HG02885 (cell line): ENCODE measurements around the gene LTBP3.
A peak's percentile ranks its signal among the peaks of the same experiment; 100 is the strongest.

Experiments used
- ATAC-seq: cut with Tn5 transposase; IDR thresholded peaks from one replicate; pipeline ENCODE4 v1.9.1; 2021; ENCODE audit warnings: mild to moderate bottlenecking; ENCODE audit not compliant: unreplicated experiment, poor library complexity

The LTBP3 gene

DNA sequence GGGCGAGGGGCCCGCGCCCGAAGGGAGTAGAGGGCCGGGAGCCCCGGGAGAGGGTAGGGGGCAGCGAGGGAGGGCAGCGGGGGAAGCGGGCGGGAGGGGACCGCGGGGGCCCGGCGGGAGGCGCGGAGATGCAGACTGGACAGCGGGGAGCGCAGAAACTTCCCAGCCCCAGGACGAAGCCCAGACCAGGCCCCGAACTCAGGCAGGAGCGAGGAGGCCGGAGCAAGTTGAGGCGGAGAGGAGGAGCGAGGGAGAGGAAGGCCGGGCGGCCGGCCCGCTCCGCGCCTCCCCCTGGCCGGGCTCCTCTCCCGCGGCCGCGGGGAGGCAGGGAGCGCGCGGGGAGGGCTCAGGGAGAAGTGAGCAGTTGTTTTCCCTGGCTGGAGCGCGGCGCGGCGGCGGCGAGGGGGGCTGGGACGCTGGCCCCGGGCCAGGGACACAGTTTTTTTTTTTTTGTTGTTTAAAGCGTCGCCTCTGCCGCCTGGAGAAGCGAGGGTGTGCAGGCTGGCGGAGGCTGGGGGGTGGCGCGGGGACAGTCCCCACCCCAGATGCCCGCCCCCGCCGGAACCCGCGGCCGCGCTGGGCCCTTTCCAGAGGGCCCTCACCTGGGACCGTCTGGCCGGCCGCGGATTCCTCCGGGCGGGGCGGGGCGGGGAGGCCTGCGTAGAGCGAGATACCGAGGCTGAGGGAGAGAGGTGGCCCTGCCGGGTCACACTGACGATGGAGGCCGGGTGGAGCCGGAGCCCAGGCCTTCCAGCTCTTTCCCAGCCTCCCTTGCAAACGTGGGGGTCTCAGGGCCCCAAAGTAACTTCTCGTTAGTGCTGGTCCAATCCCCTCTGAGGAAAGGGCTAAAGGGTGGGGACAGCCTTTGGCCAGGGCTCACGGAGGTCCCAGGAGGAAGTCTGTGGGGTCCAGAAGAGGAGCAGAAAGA is at the start of gene LTBP3:
Gene LTBP3, minus strand, starts transcription at position 358 of the 928 bp plus-strand sequence. CDS start 400 bp downstream, outside the sequence.
- no peak for ATAC-seq

DNA sequence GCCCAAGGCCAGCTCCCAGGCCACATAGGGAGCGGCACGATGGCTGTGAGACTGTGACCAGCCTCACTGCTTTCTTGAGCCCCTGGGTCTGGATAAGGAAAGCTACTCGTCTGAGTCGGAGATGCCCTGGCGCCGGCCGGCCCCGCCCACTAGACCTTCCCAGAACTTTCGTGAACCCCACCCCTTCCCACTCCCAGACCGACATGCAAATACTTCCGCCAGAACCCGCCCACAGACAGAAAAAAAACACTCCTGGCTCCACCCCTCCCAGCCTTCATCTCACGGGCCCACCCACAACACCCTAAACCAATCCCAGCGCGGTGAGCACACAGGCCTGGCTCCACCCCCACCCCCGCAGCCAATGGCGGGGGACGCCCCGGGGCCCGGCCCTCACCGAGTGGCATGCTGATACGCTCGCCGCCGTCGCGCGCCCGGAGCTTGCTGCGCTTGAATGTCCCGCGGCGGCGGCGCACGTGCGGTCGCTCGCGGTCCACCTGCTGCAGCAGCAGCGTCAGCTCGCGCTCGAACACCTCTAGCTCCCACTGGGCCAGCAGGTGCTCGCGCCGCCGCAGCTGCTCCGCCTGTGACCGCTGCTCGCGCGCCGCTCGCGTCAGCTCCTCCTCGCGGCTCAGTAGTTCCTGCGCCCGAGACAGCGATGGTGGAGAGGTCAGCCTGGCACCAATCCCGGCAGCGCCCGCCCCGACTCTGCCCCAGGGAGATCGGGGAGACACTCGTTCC is 48.9 kb upstream of the LTBP3 start:
- no peak for ATAC-seq

DNA sequence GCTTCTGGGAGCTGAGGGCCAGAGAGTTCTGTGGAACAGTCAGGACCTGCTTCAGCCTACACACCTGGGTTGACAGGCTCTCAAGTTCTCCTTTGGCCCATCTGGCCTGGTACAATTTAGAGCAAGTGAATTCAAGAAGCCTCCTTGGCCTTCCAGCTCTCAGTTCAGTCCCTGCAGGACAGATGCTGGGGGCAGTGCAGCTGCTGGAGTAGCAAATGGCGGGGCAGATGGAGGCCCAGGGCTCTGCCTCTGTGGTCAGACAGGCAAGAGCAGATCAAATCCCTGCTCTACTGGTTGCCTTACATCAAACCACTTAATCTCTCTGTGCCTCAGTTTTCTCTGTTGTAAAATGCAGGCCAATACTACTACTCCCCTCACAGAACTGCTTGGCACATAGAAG is 46.1 kb upstream of the LTBP3 start:
- no peak for ATAC-seq

DNA sequence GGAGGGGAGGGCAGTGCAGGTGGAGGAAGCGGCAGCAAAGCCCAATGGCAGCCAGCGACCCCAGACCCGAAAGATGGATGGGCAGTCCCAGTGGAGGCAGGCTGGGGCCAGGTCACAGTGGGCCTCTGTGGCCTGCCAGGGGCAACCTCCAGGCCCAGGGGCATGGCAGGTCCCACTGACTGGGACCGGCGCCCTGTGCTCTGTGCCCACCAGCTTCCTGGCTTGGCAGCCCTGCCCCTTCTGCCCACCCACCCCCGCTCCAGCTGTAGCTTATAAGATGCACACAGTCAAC is 41.7 kb upstream of the LTBP3 start:
- no peak for ATAC-seq

DNA sequence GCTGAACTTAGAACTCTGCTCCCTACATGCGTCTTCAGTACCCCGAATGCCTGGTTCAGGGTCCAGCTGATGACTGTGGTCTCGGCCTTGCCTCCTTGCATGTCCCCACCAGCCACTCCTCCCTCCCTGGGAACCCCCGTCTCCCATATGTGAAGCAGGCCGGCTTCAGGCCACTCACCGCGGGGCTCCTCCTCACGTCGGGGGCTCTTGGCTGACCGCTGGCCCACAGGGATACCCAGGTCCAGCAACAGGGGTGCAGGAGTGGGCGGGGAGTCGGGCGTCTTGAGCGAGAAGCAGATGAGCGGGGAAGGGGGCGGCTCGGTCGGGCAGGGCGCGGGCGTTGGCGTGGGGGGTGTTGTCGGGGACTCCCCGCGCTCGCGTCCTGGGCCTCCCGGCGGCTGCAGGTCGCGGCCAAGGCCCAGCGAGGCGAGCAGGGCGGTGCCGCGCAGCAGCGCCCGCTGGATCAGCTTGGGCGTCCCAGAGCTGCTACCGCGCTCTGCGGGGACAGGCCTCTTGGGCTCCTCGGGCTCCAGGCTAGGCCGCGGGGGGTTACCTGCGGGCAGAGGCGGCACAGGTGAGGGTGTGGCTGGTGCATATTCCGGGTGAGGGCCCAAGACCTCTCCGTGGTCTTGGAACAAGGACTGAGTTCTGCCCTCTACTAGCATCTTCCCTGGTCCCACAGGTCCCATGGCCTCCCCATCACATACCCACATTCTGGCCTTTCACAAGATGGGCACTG is 41.2 kb upstream of the LTBP3 start:
- no peak for ATAC-seq

DNA sequence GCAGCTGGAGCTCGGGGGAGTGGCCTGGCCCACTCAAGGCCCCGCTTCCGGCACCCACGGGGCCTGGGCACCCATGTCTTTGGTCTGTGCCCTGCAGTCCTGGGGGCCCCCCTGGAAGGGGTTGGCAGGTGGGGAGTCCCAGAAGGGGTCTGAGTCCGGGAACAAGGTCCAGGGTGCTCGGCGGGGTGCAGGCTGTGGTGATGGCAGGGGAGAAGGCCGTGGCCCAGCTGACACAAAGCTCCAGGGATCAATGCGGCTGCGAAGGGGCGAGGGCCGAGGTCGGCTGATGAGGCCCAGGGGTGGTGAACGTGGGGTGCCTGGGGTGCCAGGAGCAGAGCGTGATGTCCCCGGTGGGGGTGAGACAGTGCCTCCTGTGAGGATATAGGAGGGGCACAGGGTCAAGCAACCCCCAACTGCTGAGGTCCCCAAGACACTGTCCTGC is 40.1 kb upstream of the LTBP3 start:
- ATAC-seq = no peak

DNA sequence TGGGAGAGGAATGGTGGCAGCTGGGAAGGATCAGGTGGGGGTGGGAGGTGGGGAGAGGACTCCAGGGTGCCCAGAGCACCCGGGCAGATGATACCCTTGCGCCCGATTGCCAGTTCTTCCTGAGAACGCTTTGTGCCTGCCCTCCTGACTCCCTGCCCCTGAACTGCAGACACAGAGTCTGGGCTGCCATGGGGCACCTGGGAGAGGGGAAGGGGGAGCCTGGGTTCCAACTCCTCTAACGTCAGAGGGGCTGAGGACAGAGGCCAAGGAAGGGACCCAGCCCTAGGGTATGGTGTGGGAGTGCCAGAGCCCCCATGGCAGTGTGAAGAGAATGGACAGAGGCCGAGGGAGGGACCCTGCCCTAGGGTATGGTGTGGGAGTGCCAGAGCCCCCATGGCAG is 38.4 kb upstream of the LTBP3 start:
- ATAC-seq = no peak

DNA sequence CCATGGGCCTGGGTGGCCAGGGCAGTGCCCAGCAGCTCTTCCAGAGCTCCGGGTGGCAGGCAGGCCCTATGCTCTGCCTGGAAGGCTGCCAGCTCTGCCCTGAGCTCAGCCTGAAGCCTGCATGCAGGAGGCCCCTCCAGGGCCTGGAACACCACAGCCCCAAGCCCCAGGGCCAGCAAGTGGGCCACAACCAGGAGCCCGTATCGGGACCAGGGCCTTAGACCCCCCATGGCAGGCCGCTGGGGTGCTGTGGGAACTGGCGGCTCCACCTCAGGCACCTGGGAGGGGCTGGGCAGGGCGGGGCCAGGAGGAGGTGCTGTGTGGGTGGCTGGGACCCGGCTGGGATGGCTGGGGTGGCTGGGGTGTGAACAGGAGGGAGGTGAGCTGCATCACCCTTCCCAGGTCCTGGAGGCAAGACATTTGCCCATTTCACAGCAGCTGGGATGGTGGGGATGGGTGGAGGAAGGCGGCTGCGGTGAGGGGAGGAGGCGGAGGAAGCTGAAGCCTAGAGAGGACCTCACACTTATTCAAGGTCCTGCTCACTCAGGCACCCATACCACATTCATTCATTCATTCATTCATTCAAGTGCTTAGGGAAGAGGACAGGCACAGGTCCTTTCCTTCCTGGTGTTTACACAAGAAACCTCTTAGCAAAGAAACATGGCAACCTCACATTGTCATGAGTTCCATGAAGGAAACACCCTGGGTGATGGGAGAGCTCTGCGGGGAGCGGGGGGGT is 37.6 kb upstream of the LTBP3 start, which contains the start of gene KCNK7:
Gene KCNK7, minus strand, starts transcription at position 258 of the 739 bp plus-strand sequence. Its CDS starts 28 bp downstream, at position 230.
- no peak for ATAC-seq

DNA sequence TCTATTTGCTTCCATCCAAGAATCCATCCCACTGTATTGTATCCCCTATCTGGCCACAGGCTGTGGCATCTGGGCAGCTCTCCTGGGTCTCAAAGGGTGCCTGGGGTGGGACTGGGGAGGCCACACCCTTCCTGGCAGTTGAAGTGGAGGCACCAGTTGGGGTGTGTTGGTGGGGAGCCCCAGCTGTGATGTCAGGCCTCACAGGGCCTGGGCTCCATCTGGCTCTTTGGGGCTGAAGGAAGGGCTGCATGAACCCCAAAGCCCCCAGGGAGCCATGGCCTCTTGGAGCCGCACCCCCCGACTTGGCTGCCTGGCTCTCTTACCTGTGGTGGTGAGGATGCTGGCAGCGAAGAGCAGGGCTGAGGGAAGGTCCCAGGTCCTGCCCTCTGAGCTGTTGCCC is 37.0 kb upstream of the LTBP3 start:
- ATAC-seq = no peak

DNA sequence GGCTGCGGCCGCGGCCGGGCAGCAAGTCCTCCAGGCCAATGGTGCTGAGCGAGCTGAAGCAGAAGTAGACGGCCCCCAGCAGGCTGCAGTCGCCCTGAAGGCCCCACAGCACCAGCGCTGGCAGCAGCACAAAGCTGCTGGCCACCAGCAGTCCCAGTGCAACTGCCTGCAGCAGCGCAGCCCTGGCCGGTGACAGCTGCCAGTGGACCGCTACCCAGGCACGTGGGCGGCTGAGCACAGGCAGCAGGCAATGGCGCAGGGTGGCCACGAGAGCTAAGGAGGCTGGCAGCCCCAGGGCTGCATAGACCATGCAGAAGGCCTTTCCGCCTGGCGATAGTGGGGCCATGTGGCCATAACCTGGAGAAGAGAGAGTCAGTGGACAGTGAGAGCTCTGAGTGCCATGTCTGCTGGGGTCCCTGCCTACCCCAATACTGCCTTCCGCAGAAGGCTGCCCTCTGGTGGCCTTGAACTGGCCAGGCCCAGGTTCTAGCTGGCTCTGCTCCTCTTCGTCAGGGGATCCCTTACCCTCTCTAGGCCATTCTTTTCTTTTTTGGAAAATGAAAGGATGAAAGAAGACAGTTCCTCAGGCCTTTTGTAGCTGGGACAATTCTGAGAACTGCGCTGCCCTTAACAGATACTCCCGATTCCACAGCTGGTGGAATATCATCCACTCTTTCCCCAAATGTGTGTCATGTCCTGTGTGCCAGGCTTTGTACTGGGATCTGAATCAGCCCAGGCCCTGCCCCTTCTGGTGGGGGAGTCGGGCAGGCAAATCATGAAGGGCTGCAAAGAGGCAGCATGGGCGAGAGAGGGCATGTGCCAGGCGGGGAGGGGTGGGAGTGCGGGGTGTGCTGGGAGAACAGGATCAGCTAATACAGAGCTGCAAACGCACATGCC is 35.6 kb upstream of the LTBP3 start:
- no peak for ATAC-seq

DNA sequence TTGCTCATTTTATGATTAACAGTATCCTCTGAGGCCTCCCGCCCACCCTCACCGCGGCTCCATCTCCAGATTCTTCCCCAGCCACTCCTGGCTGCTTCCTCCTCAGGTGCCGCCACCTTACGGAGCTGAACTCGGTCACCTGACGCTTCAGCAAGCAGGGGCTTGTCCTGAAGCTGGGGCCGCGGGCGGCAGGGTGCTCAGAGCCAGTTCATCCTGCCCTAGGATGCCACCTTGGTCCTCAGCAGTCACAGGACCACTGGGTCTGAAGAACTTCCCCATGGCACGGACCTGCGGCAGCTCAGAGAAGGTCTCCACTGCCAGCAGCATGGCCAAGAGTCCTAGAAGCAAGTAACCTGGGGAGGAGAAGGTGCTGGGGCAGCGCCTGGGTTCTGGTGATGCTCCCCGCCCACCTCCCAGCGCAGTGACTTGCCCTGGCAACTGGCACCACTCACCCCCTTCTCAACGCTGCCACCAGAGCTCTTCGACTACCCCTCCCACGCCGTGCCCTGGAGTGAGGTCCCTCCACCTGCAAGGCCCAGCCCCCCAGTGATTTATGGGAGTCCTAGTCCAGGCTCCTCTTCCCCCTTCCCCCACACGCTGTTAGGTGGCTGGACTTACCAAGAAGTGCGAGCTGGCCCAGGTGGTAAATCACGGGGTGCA is 34.8 kb upstream of the LTBP3 start:
- ATAC-seq = no peak

DNA sequence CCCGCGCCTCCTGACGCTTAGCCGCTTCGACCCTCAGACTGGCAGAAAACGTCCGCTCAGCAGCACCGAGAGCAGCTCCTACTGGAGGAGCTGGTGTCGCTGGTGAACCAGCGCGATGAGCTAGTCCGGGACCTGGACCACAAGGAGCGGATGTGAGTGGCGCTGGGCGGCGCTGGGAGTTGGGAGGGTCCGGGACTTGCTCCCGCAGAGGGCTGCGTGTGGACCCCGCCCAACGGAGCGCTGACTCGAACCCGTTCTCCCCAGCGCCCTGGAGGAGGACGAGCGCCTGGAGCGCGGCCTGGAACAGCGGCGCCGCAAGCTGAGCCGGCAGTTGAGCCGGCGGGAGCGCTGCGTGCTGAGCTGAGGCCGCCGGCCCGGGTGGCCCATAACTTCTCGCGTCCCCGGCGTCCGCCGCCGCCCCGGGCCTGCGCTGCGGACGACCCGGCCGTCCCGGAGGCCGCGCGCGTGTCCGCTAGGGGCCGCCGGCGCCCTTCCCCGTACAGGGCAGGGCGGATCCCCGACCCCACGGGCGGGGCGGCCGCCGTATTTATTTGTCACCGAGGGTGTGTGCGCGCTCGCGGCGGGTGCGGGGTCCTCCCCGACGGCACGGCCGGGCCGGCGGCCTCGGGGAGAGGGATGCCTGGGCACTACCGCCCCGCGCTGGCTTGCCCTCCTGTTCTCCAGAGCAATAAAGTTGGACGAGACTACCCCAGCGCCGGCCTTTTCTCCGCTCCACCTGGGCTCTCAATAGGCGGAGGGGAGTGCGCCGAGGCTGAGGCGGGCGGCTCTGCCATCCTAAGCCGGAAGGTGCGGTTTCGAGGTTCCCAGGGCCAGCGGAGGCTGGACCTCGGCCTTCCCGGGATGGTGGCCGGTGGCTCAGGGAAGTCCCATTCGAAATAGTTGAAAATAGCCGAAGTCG is 34.0 kb upstream of the LTBP3 start:
- no peak for ATAC-seq

DNA sequence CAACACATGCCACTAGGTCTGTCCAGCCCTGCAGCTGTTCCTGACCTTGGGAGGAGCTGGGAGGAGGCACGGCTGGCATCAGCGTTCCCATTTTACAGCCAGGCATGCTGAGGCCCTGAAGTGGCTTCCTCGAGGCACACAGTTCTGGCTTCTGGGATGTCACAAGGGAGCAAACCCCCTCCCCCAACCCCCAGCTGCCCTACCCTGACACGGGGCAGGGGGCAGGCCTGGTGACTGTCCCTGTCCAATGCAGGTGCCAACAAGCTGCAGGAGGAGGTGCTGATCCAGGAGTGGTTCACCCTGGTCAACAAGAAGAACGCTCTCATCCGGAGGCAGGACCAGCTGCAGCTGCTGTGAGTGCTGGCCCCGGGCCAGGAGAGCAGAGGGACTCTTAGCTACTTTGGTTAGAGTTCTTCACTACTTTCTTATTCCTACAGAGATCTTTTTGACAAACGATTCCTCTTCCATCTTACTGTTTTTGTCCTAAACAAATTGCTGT is 32.1 kb upstream of the LTBP3 start:
- ATAC-seq = no peak

DNA sequence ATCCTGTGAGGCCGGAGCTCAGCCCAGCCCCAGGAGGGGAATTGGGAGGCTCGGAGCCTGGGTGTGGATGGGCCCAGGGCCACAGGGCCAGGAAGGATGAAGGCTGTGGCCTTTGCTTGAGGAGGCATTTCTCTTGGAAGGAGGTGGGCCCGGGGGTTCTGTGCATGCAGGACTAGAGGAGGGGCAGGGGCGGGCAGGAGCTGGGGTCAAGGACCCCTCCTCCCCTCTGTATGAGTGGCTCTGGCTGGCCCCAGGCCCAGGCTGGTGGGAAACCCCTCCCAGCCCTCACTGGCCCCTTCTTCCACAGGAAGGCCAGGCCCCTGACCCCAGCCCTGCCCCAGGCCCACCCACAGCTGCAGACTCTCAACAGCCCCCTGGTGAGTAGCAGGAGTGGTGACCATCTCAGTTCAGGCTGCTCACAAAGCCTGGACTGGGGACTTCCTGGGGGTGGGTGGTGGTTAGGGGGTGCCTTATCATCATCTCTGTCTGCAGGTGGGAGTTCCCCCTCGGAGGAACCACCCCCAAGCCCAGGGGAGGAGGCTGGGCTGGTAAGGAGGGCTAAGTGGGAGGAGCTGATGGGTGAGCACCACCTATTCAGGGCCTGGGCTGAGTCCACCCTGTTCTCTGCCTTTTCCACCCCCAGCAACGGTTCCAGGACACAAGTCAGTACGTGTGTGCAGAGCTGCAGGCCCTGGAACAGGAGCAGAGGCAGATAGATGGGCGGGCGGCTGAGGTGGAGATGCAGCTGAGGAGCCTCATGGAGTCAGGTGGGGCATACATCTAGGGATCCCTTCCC is 31.5 kb upstream of the LTBP3 start:
- no peak for ATAC-seq

DNA sequence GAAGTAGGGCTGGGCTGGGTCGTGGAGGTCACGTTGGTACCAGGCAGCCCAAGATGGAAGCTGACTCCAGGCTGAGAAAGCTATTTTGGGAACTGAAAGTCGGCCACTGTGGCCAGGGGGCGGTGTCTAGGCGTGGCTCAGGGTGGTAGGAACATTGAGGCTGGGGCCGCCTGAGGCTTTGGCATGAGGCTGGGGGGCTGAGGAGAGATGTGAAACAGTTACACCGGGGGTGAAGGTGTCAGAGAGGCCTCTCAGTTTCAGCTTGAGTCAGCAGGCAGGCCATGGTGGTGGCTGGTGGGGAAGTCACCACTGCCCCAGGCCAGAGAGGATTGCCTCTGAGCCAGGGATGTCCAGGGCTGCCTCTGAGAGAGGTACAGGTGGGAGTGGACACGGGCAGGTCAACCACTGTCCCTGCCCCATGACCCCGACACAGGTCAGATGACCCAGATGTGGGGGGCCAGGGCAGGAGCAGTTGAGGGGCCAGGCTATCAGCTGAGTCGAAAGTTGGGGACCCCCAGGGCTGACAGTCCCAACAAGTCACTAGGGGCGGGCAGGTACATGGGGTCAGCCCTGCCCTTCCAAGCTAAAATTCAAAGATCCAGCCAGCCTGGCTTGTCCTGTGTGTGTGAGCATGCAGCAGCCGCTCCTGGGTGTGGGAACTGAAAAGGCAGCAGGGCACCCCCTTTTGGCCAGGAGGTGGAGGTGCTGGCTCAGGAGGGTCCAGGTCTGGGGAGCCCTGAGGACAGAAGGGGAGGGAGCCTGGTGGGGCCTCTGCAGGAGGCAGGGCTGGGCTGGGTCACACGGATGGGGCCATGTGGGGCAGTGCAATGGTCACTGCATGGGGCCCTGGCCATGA is 30.3 kb upstream of the LTBP3 start:
- ATAC-seq = peak; percentile 76

DNA sequence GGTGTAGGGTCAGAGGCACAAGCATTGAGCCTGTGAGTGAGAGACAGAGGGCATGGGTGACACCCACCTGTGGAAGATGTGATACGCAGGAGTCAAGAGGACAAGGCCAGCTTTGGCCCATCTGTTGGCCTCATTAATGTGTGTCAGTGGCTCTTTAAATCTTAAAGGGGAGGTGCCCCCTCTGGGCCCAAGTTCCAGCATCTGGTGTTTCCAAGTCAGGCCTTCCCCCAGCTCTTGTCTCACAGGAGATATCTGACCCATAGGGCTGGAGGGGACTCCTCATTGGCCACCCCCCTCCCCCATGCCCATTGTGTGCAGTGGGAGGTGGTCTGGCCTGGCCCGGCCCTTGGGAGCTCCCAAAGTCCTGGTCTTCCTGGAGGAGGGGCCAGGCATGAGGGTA is 28.5 kb upstream of the LTBP3 start:
- no peak for ATAC-seq
